ENCODE results near the gene KDM4C.
"Not testable (repeated sequence)": the region's sequence is repeated elsewhere in the genome, so short reads cannot be mapped to it uniquely, and the experiment has no call there.

KDM4C gene

DNA sequence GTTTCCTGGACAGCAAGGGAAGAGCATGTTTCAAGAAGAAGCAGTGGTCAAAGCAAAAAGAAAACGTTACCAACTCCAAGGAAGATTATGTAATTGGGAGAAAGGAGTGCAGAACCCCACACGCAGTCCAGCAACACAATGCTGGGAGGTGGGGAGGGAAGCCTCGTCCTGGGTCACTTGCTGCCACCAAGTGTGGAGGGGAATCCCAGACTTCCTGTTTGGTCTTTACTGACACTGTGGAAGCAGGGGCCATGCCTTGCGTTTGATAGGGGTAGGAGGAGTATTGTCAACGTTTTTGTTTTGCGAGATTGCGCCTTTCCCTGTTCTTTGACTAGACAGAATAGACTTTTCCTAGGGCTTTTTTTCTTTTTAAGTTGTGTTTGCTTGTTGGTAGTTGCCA is 421.0 kb downstream of the KDM4C start:
- no peak for DNase-seq

DNA sequence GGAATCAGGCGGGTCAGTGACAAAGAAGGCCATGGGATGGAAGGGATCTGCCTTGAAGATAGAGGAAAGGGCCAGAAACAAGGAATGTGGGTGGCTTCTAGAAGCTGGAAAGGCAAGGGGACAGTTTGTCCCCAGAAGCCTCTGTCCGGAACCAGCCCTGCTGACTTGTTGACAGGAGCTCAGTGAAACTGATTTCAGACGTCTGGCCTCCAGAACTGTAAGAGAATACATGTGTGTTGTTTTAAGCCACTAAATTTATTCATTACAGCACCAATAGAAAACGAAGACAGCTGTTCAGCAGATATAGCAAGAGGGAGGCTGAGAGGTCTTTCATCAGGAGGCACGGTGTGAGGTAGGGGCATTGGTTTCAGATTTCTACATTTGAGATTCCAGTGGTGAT is 422.5 kb downstream of the KDM4C start:
- DNase-seq = no peak

- not testable (repeated sequence) for DNase-seq
These were observed 425.4 kb downstream of the KDM4C start for GRCh38 chr9:7183139-7183538.

GRCh38 chr9:7185612-7186011 is 427.8 kb downstream of the KDM4C start:
- DNase-seq = no peak

GRCh38 chr9:7186175-7186574 is 428.4 kb downstream of the KDM4C start:
- no peak for DNase-seq

DNA sequence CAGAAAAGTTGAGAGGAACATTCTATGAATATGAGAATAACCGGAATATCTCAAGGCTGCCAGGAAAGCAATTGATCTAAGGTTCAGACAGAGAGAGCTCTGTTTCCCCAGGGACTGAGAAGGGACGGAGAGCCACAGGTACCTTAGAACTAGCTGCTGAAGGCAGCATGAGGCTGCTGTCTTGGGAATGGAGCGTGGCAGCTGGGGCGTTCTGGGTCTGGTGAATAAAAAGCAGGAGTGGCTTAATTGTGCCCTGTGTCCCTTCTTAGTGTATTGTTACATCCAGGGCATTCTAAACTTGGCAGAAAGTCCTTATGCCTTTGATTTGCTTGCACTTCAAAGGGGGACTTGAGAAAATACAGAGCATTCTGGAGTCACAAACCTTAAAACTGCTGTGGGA is 434.5 kb downstream of the KDM4C start:
- no peak for DNase-seq

GRCh38 chr9:7195526-7195925 is 437.8 kb downstream of the KDM4C start:
- DNase-seq = no peak

- DNase-seq = no peak
These were observed 438.7 kb downstream of the KDM4C start for GRCh38 chr9:7196467-7196866.

DNA sequence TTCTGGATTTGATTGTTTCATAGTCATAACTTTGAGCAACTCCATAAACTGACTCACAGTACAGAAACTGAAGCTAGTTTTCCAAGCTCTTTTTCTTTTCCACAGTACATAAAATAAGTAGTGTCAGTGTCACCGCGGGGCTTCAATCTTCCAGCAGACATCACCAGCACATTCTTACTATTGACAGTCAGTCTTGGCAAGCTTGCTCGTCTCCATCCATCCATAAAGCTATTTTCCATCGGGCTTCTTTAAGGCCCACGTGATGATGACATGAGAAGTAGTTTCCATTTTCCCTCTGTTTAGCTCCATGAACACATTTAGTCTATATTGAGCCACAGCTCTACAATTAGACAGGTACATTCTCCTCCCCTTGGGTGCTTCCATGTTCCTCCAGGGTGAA is 443.4 kb downstream of the KDM4C start:
- no peak for DNase-seq

- DNase-seq = no peak
These were observed 448.0 kb downstream of the KDM4C start for GRCh38 chr9:7205806-7206205.

GRCh38 chr9:7206221-7206758 is 448.5 kb downstream of the KDM4C start:
- no peak for DNase-seq

GRCh38 chr9:7209016-7209715 is 451.4 kb downstream of the KDM4C start:
- no peak for DNase-seq

DNA sequence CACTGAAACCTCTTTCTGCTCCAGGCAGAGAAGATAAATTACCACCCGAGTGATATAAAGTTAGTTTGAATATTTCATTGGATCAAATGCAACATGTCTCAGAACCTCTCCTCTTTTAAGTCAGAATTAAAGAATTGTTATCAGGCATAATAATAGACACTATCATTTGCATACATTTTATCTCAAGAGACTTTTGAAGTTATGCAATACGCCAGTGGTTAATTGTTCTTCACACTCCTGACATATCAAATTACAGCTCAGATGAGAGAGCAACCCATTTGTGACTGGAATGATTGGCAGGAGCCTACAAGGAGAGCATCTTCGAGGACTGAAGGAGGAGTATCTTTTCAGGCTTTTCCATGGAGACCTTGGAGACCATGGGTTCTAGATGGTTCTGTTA is 452.2 kb downstream of the KDM4C start:
- DNase-seq = no peak

DNA sequence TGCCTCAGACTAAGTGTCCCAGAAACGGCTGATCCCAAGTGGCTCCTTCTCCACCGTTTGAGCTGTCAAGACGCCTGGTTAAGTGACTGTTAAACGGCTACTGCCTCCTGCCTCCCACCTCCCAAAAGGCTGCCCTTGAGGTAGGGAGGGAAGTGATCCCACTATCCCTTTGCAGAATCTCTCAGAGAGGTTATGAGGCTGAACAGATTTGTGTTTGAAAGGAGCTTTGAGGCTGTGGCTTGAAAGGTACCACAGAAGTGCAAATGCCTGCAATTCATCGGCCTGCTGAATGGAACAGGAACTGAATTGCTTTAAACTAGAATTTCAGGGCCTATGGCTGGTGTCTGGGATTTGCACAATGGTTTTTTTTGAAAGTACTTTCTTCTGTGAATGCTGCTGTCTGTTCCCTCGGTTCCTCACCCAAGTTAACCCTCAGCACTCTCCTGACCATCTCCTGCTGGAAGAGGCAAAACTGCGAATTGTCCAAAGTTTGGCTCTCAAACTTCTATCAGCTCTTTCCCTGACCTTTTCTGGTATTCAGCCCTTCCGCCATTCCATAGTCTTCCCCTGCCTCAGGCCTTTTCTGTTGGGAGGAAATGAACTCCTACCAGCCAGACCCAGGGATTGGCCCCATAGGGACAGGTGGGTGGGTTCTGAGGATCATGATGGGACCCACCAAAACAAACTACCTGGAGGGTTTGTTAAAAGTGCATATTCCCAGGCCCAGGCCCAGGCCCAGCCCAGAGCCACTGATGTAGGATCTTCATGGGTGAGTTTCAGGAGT is 453.3 kb downstream of the KDM4C start:
- DNase-seq = no peak

GRCh38 chr9:7211657-7212056 is 453.9 kb downstream of the KDM4C start:
- no peak for DNase-seq

DNA sequence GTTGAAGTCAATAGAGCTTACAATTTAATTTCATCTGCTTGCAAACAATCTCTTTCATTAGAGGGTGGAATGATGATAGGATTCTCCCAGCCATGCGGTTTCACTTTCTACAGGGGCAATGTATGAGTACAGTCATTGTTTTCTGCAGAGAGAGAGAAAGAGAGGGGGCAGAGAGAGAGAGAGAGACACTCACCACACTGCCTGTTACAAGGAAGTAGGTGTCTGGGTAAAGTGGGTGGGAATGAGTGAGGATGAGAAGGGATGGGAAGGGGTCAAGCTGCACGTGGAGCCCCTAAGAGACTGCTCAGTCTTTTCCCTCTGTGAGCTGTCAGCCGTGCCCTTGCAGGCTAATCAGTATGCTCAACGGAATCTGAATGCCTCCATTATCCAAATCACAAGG is 454.3 kb downstream of the KDM4C start:
- no peak for DNase-seq

GRCh38 chr9:7216004-7216841 is 458.4 kb downstream of the KDM4C start:
- DNase-seq = no peak

DNA sequence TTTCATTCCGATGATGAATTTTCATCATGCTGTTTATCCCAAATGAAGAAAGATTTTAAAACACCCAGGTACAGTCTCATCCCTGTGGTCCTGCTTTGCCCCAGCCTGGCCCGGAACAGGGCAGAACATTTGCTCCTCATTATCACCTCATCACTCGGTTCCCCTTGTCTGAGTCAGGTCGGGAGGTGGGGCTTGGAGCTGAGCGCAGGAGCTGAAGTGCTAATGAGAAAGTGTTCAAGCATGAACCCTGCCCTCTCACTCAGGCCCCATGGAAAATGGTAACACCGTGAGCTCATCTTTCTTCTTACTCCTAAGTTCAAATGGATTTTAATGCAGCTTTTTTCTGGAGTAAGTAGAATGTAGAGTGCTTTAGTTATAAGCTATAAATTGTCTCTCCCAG is 466.2 kb downstream of the KDM4C start:
- no peak for DNase-seq

All from activated gamma-delta T cell treated with Interleukin-2 at 50 U/mL for 16 hours (primary cell).